CD14-positive monocyte (primary cell): ENCODE data around the gene SLU7. TPM values are rescaled to one million over a fixed set of nuclear protein-coding genes. Genes with fewer than 3 reads are reported as not detected.

Experiments used
- DNase-seq, 3 donors: peaks; one replicate each; pipeline ENCODE4 v3.0.0-alpha.2; 2011 to 2022
- H2AFZ ChIP-seq: 2 replicates; pipeline ENCODE4 v1.6.0; 2012; ENCODE audit warnings: mild to moderate bottlenecking, low read depth, low read length, inconsistent platforms; ENCODE audit not compliant: insufficient read depth, poor library complexity, severe bottlenecking
- H3K27ac ChIP-seq, 2 donors: 1 replicate in 1 of 2; 2 replicates in 1 of 2; pipeline ENCODE4 v1.5.1; 2012 to 2013; ENCODE audit warnings: low read length in 2 of 2, control low read depth in 1 of 2, inconsistent platforms in 1 of 2, low read depth in 1 of 2, mild to moderate bottlenecking in 1 of 2
- H3K27me3 ChIP-seq, 2 donors: one replicate each; pipeline versions ENCODE4 v1.6.0 to v1.6.1; 2011 to 2013; ENCODE audit warnings: low read length in 2 of 2; ENCODE audit not compliant: control insufficient read depth in 2 of 2, insufficient read depth in 2 of 2
- H3K36me3 ChIP-seq, 2 donors: replicated peaks in 1 of 2; 1 replicate in 1 of 2; 2 replicates in 1 of 2; pipeline versions ENCODE4 v1.5.1 to v1.6.1; 2012 to 2013; ENCODE audit warnings: low read length in 2 of 2, control low read depth in 1 of 2, inconsistent platforms in 1 of 2, mild to moderate bottlenecking in 1 of 2; ENCODE audit not compliant: insufficient read depth in 2 of 2, control insufficient read depth in 1 of 2
- H3K4me1 ChIP-seq, 2 donors: 1 replicate in 1 of 2; 2 replicates in 1 of 2; pipeline versions ENCODE4 v1.5.1 to v1.6.1; 2012 to 2013; ENCODE audit warnings: low read length in 2 of 2, control low read depth in 1 of 2, inconsistent platforms in 1 of 2, mild to moderate bottlenecking in 1 of 2, moderate library complexity in 1 of 2; ENCODE audit not compliant: insufficient read depth in 2 of 2, control insufficient read depth in 1 of 2
- H3K4me2 ChIP-seq: replicated peaks from 2 replicates; pipeline ENCODE3; 2012; ENCODE audit warnings: low read length, moderate library complexity, mild to moderate bottlenecking; ENCODE audit not compliant: poor library complexity, severe bottlenecking; ENCODE audit errors: extremely low read depth
- H3K4me3 ChIP-seq, 3 experiments: fragments of 200-600 bp in 1 of 3; sonication (generic) in 1 of 3; replicated peaks in 1 of 3; 1 replicate in 2 of 3; 2 replicates in 1 of 3; pipeline ENCODE4 v1.5.1; 2011 to 2013; ENCODE audit warnings: low read length in 3 of 3, mild to moderate bottlenecking in 3 of 3, control low read depth in 2 of 3, low read depth in 2 of 3, inconsistent platforms in 1 of 3, moderate library complexity in 1 of 3
- H3K79me2 ChIP-seq: 2 replicates; pipeline ENCODE4 v1.6.0; 2012; ENCODE audit warnings: mild to moderate bottlenecking, control low read depth, inconsistent platforms, low read length, moderate library complexity; ENCODE audit not compliant: insufficient read depth
- H3K9ac ChIP-seq: 2 replicates; pipeline ENCODE4 v1.6.0; 2017; ENCODE audit warnings: low read length, mild to moderate bottlenecking; ENCODE audit not compliant: insufficient read depth, poor library complexity, severe bottlenecking
- H3K9me3 ChIP-seq, 2 donors: replicated peaks in 1 of 2; 1 replicate in 1 of 2; 2 replicates in 1 of 2; pipeline versions ENCODE4 v1.5.1 to v1.6.1; 2012 to 2013; ENCODE audit warnings: low read length in 2 of 2, control low read depth in 1 of 2; ENCODE audit not compliant: control insufficient read depth in 1 of 2, insufficient read depth in 1 of 2
- H4K20me1 ChIP-seq: 2 replicates; pipeline ENCODE4 v1.6.0; 2012; ENCODE audit warnings: mild to moderate bottlenecking, low read length, control low read depth, moderate library complexity; ENCODE audit not compliant: insufficient read depth
- H3K27ac Mint-ChIP-seq, 7 donors: one replicate each; pipeline ENCODE4 v1.8.0; 2020; ENCODE audit warnings: mild to moderate bottlenecking in 7 of 7, mixed read lengths in 7 of 7, moderate library complexity in 6 of 7, inconsistent platforms in 2 of 7
- H3K27me3 Mint-ChIP-seq, 3 donors: one replicate each; pipeline ENCODE4 v1.8.0; 2021 to 2022; ENCODE audit warnings: low read depth in 3 of 3, mild to moderate bottlenecking in 3 of 3, mixed read lengths in 3 of 3, moderate library complexity in 3 of 3, inconsistent platforms in 1 of 3
- H3K36me3 Mint-ChIP-seq, 2 donors: one replicate each; pipeline ENCODE4 v1.8.0; 2020; ENCODE audit warnings: mixed read lengths in 2 of 2, inconsistent platforms in 1 of 2, mild to moderate bottlenecking in 1 of 2
- H3K4me1 Mint-ChIP-seq: one replicate; pipeline ENCODE4 v1.8.0; 2020; ENCODE audit warnings: mild to moderate bottlenecking, mixed read lengths
- H3K4me3 Mint-ChIP-seq, 2 donors: one replicate each; pipeline ENCODE4 v1.8.0; 2020; ENCODE audit warnings: mild to moderate bottlenecking in 2 of 2, mixed read lengths in 2 of 2, moderate library complexity in 1 of 2
- H3K9me3 Mint-ChIP-seq, 7 donors: one replicate each; pipeline ENCODE4 v1.8.0; 2020 to 2022; ENCODE audit warnings: mixed read lengths in 7 of 7, mild to moderate bottlenecking in 6 of 7, moderate library complexity in 6 of 7, inconsistent platforms in 2 of 7
- WGBS: methylation state at CpG from one replicate; pipeline ENCODE4 v1.1.5; 2013; ENCODE audit warnings: missing lambda C conversion rate; ENCODE audit not compliant: insufficient coverage; 5-methylcytosine and 5-hydroxymethylcytosine counted together
- intact Hi-C, 2 donors: fragments of 100-400 bp; cut with micrococcal nuclease; formaldehyde crosslinking; loops; one replicate each; pipeline versions ENCODE4 v1.15.0 to v1.15.1; 2023
- polyA plus RNA-seq, 3 donors: library from polyadenylated mRNA; depleted of rRNA in 1 of 3; unstranded in 2 of 3; stranded (reverse) in 1 of 3; fragments of 300-500 nt in 2 of 3; fragments of >200 nt in 1 of 3; fragmentation: Illumina TruSeq in 2 of 3; gene quantifications; 1 replicate in 2 of 3; 2 replicates in 1 of 3; pipeline ENCODE4 v1.2.3, GENCODE V29; 2012 to 2021
- TF ChIP-seq, protein P1 (sequence below): fragments of 200-600 bp; IDR thresholded peaks from one replicate; pipeline ENCODE4 v1.8.0; 2022; ENCODE audit warnings: antibody characterized with exemption, mild to moderate bottlenecking

SLU7 gene
- polyA plus RNA-seq, 3 donors, result 38.4 to 61.6 (median 42.3) TPM

DNA sequence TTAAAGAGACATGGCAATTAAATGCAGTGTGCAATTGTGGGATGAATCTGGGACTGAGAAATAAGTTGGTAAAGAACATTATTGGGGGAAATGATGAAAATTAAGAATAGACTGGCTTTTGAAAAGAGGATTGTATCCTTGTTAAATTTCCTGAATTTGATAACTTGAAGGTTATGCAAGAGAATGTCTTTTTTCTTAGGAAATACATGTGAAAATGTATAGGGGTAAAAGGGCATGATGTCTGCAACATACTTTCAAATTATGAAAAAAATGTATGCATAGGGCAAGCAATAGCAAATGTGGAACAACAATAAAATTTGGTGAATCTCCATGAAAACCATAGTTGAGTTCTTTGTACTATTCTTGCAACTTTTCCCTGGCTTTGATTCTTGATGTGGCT lies 26.9 kb upstream of the SLU7 start:
- Mint-ChIP-seq H3K36me3 (no peaks in the 10 kb centered on the region), H3K4me3 (no peak overlapping the region), H3K9me3 (peaks cover 0 to 5% (median 0%) of the 10 kb centered on the region in 7 donors), H3K27ac (no peak overlapping the region), H3K4me1 (peaks cover 9% of the 10 kb centered on the region), H3K27me3 (peaks cover 0 to 1% (median 0%) of the 10 kb centered on the region in 3 donors)
- Histone ChIP-seq H2AFZ (no peak overlapping the region), H3K27ac (no peak overlapping the region), H3K36me3 (no peaks in the 10 kb centered on the region), H3K4me2 (no peak overlapping the region), H3K9me3 (no peaks in the 10 kb centered on the region), H3K4me3 (no peak overlapping the region), H3K9ac (no peak overlapping the region), H4K20me1 (no peaks in the 10 kb centered on the region), H3K27me3 (no peaks in the 10 kb centered on the region), H3K79me2 (no peaks in the 10 kb centered on the region), H3K4me1 (peaks cover 5 to 11% of the 10 kb centered on the region in 2 donors)
- TF ChIP-seq, protein P1, sequence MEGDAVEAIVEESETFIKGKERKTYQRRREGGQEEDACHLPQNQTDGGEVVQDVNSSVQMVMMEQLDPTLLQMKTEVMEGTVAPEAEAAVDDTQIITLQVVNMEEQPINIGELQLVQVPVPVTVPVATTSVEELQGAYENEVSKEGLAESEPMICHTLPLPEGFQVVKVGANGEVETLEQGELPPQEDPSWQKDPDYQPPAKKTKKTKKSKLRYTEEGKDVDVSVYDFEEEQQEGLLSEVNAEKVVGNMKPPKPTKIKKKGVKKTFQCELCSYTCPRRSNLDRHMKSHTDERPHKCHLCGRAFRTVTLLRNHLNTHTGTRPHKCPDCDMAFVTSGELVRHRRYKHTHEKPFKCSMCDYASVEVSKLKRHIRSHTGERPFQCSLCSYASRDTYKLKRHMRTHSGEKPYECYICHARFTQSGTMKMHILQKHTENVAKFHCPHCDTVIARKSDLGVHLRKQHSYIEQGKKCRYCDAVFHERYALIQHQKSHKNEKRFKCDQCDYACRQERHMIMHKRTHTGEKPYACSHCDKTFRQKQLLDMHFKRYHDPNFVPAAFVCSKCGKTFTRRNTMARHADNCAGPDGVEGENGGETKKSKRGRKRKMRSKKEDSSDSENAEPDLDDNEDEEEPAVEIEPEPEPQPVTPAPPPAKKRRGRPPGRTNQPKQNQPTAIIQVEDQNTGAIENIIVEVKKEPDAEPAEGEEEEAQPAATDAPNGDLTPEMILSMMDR, result no peak
- intact Hi-C loops, result no loop called here
- no peak for DNase-seq

DNA sequence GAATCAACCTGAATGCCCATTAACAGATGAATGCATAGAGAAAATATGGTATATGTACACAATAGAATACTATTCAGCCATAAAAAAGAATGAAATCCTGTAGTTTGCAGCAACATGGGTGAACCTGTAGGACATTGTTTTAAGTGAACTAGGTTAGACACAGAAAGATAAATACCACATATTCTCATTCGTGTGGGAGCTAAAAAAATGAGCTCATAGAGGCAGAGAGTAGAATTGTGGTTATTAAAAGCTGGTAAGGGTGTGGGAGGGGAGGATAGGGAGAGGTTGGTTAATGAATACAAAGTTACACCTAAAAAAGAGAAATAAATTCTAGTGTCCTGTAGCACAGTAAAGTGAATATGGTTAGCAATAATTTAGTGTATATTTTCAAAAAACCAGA lies 26.3 kb upstream of the SLU7 start:
- TF ChIP-seq, protein P1, result no peak
- Histone ChIP-seq H3K9ac (no peak overlapping the region), H2AFZ (no peak overlapping the region), H3K27me3 (no peaks in the 10 kb centered on the region), H3K36me3 (no peaks in the 10 kb centered on the region), H3K79me2 (no peaks in the 10 kb centered on the region), H3K27ac (no peak overlapping the region), H3K4me3 (no peak overlapping the region), H4K20me1 (no peaks in the 10 kb centered on the region), H3K4me1 (peaks cover 5 to 15% of the 10 kb centered on the region in 2 donors), H3K4me2 (no peak overlapping the region), H3K9me3 (no peaks in the 10 kb centered on the region)
- Mint-ChIP-seq H3K4me3 (no peak overlapping the region), H3K27ac (no peak overlapping the region), H3K9me3 (peaks cover 0 to 5% (median 0%) of the 10 kb centered on the region in 7 donors), H3K36me3 (no peaks in the 10 kb centered on the region), H3K4me1 (peaks cover 9% of the 10 kb centered on the region), H3K27me3 (peaks cover 0 to 1% (median 0%) of the 10 kb centered on the region in 3 donors)
- DNase-seq, result no peak
- no CpG with 5 or more reads among the region's 1 CpG for WGBS
- intact Hi-C loops, result no loop called here
